OCI-LY3 (cell line): ENCODE measurements around the gene CFP.

Experiments
- CTCF ChIP-seq: fragments of 200-600, 300-600 bp; sonication (generic); IDR thresholded peaks from 2 replicates; pipeline ENCODE4 v1.5.1; 2014; ENCODE audit warnings: antibody characterized with exemption, low read length, low read depth
- EZH2phosphoT487 ChIP-seq: fragments of 200-600 bp; shearing (Covaris generic); IDR thresholded peaks from 2 replicates; pipeline ENCODE4 v1.6.1; 2018; ENCODE audit warnings: antibody characterized with exemption, mixed run types, low read depth

DNA sequence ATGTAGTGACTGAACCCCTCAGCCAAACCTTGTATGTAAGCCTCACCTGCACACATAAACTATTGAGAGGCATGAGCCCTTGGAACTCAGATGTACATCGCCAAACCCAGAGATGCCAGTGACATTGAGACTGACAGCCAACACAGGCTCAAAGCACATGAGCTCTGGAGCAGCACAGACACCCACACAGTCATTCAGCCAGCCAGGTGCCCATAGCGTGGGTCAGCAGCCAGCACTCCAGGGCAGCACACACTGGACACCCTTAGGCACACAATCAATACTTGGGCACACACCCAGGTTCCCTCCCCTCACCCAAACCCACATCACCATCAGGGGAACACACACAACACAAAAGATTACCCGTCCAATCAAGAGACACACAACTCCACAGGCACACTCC, 51.8 kb downstream of the CFP start:
- TF ChIP-seq CTCF (no peak), EZH2phosphoT487 (no peak)
